GM20000 (cell line): Measurements from ENCODE around the gene NAA25.
"Not testable (repeated sequence)": the region's sequence is repeated elsewhere in the genome, so short reads cannot be mapped to it uniquely, and the experiment has no call there.

Source experiments
- DNase-seq: peaks from one replicate; pipeline ENCODE4 v3.0.0; 2012; ENCODE audit warnings: low spot score
- TF ChIP-seq, protein P1 (sequence below): IDR thresholded peaks from 2 replicates; pipeline ENCODE4 v1.5.1; 2012; ENCODE audit warnings: mild to moderate bottlenecking, control low read depth; ENCODE audit errors: extremely low read depth, missing control alignments

The NAA25 gene

DNA sequence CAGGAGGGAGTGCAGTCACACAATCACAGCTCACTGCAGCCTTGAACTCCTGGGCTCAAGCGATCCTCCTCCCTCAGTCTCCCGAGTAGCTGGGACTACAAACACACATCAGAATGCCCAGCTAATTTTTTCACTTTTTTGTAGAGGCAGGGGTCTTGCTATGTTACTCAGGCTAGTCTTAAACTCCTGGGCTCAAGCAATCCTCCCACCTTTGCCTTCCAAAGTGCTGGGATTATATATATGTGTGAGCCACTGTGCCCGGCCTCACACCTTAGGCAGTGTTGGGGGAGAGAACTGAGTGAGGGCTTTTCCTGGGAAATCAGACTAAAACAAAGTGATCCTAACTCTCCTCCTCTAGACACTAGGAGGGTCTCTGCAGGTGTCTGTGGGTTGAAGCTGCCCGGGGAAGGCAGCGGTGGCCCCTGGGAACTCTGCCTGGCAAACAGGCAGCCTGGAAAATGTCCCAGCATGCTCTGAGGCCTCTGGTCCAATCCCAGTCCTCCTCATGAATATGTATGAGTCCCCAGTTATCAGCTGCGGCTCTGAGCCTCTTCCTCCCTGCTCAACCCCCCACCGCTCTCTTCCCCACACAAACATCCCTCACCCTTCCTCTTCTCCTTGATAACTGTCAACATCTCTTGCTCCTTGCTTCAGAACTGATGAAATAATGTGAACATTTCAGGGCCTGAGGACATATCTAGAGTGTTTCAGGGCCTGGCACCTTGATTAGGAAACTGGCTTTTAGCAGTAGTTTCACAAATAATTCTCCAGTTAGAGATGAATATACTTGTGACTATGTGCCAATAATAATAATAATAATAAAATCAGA, 7.9 kb upstream of the NAA25 start:
- TF ChIP-seq, protein P1, sequence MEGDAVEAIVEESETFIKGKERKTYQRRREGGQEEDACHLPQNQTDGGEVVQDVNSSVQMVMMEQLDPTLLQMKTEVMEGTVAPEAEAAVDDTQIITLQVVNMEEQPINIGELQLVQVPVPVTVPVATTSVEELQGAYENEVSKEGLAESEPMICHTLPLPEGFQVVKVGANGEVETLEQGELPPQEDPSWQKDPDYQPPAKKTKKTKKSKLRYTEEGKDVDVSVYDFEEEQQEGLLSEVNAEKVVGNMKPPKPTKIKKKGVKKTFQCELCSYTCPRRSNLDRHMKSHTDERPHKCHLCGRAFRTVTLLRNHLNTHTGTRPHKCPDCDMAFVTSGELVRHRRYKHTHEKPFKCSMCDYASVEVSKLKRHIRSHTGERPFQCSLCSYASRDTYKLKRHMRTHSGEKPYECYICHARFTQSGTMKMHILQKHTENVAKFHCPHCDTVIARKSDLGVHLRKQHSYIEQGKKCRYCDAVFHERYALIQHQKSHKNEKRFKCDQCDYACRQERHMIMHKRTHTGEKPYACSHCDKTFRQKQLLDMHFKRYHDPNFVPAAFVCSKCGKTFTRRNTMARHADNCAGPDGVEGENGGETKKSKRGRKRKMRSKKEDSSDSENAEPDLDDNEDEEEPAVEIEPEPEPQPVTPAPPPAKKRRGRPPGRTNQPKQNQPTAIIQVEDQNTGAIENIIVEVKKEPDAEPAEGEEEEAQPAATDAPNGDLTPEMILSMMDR, result no peak
- peak; percentile 32 for DNase-seq

DNA sequence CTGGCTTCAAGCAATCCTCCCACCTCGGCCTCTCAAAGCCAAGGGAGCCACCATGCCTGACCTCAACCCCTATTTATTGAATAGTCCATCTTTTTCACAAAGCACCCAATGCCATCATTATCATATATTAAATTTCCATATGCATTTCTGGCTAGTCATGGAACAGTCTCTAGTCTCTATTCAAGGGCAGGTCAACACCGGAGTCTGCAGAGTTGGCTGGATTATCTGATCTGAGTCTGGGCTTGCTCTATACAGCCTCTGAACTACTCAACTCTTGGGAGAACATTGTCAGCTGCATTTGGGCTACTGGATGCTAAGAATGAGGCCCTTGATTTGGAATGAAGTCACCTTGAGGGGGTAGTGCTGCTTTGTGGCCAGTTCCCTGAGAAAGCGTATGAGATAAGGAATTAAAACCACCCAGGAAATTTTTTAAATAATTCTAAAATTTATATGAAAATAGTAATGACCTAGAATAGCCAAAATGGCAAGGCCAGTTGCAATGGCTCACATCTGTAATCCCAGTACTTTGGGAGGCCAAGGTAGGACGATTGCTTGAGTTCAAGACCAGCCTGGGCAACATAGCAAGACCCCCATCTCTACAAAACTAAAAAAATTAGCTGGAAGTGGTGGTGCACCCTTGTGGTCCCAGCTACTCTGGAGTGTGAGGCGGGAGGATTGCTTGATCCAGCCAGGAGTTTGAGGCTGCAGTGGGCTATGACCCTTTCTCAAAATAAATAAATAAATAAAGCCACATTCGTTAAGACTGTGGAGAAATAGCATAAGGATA, 6.9 kb upstream of the NAA25 start:
- no peak for DNase-seq
- TF ChIP-seq, protein P1, result no peak

DNA sequence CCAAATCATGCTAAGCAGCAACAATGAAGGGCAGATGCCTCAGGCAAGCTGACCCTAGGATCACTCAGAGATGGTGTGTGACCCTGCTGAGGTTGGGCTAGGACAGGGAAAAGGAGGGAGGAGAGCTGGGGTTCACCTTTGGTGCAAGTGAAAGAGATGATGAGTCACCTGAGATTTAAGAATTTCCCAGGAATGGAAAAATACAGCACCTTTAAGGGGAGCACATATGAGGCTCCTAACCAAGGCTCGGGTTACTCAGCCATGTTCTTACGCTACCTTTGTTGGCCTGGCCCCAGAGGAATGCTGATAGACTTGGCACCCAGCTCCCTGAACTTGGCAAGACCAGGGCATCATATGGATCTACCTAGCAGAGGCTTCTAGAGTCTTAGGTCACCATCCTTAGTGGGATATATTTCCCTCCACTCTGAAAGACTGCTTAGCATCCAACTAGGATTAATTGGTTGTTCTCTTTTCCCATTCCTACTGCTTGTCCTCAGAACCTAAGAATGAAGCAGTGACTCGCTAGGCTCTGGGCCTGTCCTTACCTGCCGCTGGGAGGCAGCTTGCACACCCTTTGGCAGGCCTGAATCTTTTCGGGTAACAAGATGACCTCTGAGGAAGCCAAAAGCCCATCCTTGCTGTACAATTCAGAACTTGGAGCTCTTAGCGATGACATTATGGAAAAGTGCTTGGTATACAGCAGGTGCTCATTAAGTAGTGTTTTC, 4.0 kb upstream of the NAA25 start:
- no peak for DNase-seq
- TF ChIP-seq, protein P1, result no peak

DNA sequence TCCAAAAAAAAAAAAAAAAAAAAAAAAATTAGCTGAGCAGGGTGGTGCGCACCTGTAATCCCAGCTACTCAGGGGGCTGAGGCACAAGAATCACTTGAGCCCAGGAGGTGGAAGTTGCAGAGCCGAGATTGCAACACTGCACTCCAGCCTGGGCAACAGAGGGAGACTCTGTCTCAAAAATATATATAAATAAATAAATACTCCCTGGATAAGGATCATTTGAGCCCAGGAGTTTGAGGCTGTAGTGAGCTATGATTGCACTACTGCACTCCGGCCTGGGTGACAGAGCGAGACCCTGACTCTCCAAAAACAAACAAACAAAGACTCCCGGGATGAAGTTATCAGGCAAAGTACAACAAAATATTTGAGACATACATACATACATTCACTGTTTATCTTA, 3.3 kb upstream of the NAA25 start:
- TF ChIP-seq, protein P1, result no peak
- DNase-seq, result no peak

DNA sequence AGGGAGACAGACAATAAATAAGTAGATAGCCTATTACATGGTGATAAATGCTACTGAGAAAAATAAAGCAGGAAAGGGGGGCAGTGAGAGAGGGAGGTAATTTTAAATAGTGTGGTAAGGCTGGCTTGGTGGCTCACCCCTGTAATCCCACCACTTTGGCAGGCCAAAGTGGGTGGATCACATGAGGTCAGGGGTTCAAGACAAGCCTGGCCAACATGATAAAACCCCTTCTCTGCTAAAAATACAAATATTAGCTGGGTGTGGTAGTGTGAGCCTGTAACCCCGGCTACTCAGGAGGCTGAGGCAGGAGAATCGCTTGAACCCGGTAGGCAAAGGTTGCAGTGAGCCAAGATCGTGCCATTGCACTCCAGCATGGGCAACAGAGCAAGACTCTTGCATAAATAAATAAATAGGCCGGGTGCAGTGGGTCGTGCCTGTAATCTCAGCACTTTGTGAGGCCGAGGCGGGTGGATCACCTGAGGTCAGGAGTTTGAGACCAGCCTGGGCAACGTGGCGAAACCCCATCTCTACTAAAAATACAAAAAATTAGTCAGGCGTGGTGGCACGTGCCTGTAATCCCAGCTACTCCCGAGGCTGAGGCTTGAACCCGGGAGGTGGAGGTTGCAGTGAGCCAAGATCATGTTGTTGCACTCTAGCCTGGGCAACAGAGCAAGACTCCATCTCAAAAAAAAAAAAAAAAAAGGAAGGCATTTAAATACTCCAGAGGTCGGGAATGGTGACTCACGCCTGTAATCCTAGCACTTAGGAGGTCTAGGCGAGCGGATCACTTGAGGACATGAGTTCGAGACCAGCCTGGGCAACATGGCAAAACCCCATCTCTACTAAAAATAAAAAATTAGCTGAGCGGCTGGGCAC, 2.4 kb upstream of the NAA25 start:
- DNase-seq, result not testable (repeated sequence)

DNA sequence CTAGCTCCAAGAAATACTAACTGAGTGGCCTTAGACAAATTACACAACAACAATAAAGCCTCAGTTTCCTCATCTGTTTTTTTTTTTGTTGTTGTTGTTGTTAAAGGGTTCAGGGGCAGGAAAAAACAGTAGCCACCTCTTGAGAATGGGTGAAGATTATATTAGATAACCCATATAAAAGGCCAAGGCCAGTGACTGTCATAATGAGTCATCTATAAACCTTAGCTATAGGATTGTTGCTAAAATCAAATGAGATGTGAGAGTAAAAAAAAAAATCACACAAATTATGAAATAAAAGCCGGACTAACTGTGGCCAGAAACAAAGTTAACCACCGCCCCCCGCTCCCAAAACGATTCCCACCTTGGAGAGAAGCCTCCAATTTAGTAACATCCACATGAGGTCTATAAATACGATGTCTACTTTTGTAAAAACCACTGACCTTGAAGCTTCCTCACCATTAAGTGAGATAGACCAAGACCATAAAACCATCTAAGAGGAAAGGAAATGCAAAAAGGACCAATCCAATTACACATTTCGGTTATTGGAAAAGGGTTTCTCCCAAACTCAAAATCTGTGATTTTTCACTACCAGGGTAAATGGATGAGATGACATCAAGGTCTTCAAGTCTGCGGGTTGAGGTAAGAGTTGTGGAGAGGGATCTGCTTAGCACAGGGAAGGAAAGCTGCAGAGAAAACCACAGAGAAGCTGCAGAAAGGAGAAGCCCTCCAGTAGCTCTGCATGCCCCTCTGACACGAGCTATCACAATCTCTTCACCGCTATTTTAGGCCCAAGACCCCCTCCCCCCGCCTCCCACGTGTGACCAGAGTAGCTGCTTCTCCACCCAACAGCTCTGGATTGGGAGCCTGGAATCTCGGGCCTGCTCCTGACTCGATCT, 1.0 kb downstream of the NAA25 start:
- TF ChIP-seq, protein P1, result no peak
- peak; percentile 23 for DNase-seq
